ENCODE data around the gene MECR.
A peak's percentile ranks its signal among the peaks of the same experiment; 100 is the strongest.

The MECR gene

GRCh38 chr1:29197993-29198392 is 32.7 kb downstream of the MECR start:
- Histone ChIP-seq H3K27me3 (replicated peaks; ENCODE audit: control insufficient read depth, insufficient read depth, low read length) (no peaks in the 10 kb centered on the region), H3K4me3 (replicated peaks; ENCODE audit: low read depth, low read length) (no peak overlapping the region), H3K36me3 (ENCODE audit: control insufficient read depth, insufficient read depth, low read length) (peaks cover 15% of the 10 kb centered on the region)
- no peak for TF ChIP-seq CTCF (IDR thresholded peaks at IDR 0.05; ENCODE audit: insufficient read depth, low read length, poor library complexity, severe bottlenecking)
- no peak for DNase-seq (ENCODE audit: extremely low read depth, insufficient read length)

- no peak overlapping the region for H3K4me3 ChIP-seq (replicated peaks; ENCODE audit: low read depth, low read length)
- H3K36me3 ChIP-seq (ENCODE audit: control insufficient read depth, insufficient read depth, low read length), result peaks cover 16% of the 10 kb centered on the region
- no peak for DNase-seq (ENCODE audit: extremely low read depth, insufficient read length)
- TF ChIP-seq CTCF (IDR thresholded peaks at IDR 0.05; ENCODE audit: insufficient read depth, low read length, poor library complexity, severe bottlenecking), result peak; percentile 49
- H3K27me3 ChIP-seq (replicated peaks; ENCODE audit: control insufficient read depth, insufficient read depth, low read length), result no peaks in the 10 kb centered on the region
These were observed 33.2 kb downstream of the MECR start for GRCh38 chr1:29197590-29197924.

GRCh38 chr1:29196863-29197589 is 33.7 kb downstream of the MECR start:
- no peak for TF ChIP-seq CTCF (IDR thresholded peaks at IDR 0.05; ENCODE audit: insufficient read depth, low read length, poor library complexity, severe bottlenecking)
- no peak for DNase-seq (ENCODE audit: extremely low read depth, insufficient read length)
- Histone ChIP-seq H3K36me3 (ENCODE audit: control insufficient read depth, insufficient read depth, low read length) (peaks cover 16% of the 10 kb centered on the region), H3K4me3 (replicated peaks; ENCODE audit: low read depth, low read length) (no peak overlapping the region), H3K27me3 (replicated peaks; ENCODE audit: control insufficient read depth, insufficient read depth, low read length) (no peaks in the 10 kb centered on the region)

- DNase-seq (ENCODE audit: extremely low read depth, insufficient read length), result no peak
- Histone ChIP-seq H3K27me3 (replicated peaks; ENCODE audit: control insufficient read depth, insufficient read depth, low read length) (no peaks in the 10 kb centered on the region), H3K4me3 (replicated peaks; ENCODE audit: low read depth, low read length) (no peak overlapping the region), H3K36me3 (ENCODE audit: control insufficient read depth, insufficient read depth, low read length) (peaks cover 13% of the 10 kb centered on the region)
- no peak for TF ChIP-seq CTCF (IDR thresholded peaks at IDR 0.05; ENCODE audit: insufficient read depth, low read length, poor library complexity, severe bottlenecking)
These were observed 34.8 kb downstream of the MECR start for GRCh38 chr1:29195881-29196291.

- TF ChIP-seq CTCF (IDR thresholded peaks at IDR 0.05; ENCODE audit: insufficient read depth, low read length, poor library complexity, severe bottlenecking), result no peak
- Histone ChIP-seq H3K36me3 (ENCODE audit: control insufficient read depth, insufficient read depth, low read length) (peaks cover 9% of the 10 kb centered on the region), H3K4me3 (replicated peaks; ENCODE audit: low read depth, low read length) (no peak overlapping the region), H3K27me3 (replicated peaks; ENCODE audit: control insufficient read depth, insufficient read depth, low read length) (no peaks in the 10 kb centered on the region)
- no peak for DNase-seq (ENCODE audit: extremely low read depth, insufficient read length)
These were observed 36.8 kb downstream of the MECR start for GRCh38 chr1:29193879-29194455.

Measured in GM06990 (cell line).